HG03039 (cell line): ENCODE data around the gene ASB16.
"Not testable (repeated sequence)": the region's sequence is repeated elsewhere in the genome, so short reads cannot be mapped to it uniquely, and the experiment has no call there.

Experiments
- ATAC-seq: cut with Tn5 transposase; IDR thresholded peaks from one replicate; pipeline ENCODE4 v1.9.1; 2021; ENCODE audit warnings: mild to moderate bottlenecking, moderate library complexity; ENCODE audit not compliant: unreplicated experiment

Gene ASB16

GRCh38 chr17:44147812-44148211, 22.7 kb upstream of the ASB16 start:
- ATAC-seq, result no peak

GRCh38 chr17:44149066-44149465, 21.4 kb upstream of the ASB16 start:
- ATAC-seq, result not testable (repeated sequence)

- no peak for ATAC-seq
Measured at GRCh38 chr17:44149750-44150329, 20.7 kb upstream of the ASB16 start.

GRCh38 chr17:44152875-44153274, 17.6 kb upstream of the ASB16 start:
- no peak for ATAC-seq

GRCh38 chr17:44155488-44155887, 15.0 kb upstream of the ASB16 start:
- ATAC-seq, result no peak

GRCh38 chr17:44159519-44160210, 10.8 kb upstream of the ASB16 start:
- ATAC-seq, result no peak

- ATAC-seq, result no peak
Measured at GRCh38 chr17:44164476-44164875, 6.0 kb upstream of the ASB16 start.

- ATAC-seq, result no peak
Measured at GRCh38 chr17:44167181-44167861, 3.2 kb upstream of the ASB16 start.

GRCh38 chr17:44170135-44170498, 387 bp upstream of the ASB16 start:
- no peak for ATAC-seq

- no peak for ATAC-seq
Measured at GRCh38 chr17:44171931-44172455, 1.5 kb downstream of the ASB16 start.

- no peak for ATAC-seq
Measured at GRCh38 chr17:44174427-44174826, 3.9 kb downstream of the ASB16 start.

- ATAC-seq, result no peak
Measured at GRCh38 chr17:44176257-44176656, 5.8 kb downstream of the ASB16 start.

- ATAC-seq, result no peak
Measured at GRCh38 chr17:44176671-44177501, 6.4 kb downstream of the ASB16 start.

- no peak for ATAC-seq
Measured at GRCh38 chr17:44177640-44178039, 7.1 kb downstream of the ASB16 start.

GRCh38 chr17:44178133-44178532, 7.6 kb downstream of the ASB16 start:
- ATAC-seq, result no peak

GRCh38 chr17:44183024-44183423, 12.5 kb downstream of the ASB16 start:
- ATAC-seq, result no peak

GRCh38 chr17:44184212-44184810, 13.8 kb downstream of the ASB16 start:
- no peak for ATAC-seq

- ATAC-seq, result peak; percentile 85
Measured at GRCh38 chr17:44186307-44187130, 16.0 kb downstream of the ASB16 start, which contains the start of gene TMUB2. Gene TMUB2 (plus strand): TSS chr17:44186972. CDS start chr17:44187709, 737 bp downstream.

- peak; percentile 30 for ATAC-seq
Measured at GRCh38 chr17:44187131-44187899, 16.8 kb downstream of the ASB16 start.
